ENCODE data around the gene TLR8.
"Not testable (repeated sequence)": the region's sequence is repeated elsewhere in the genome, so short reads cannot be mapped to it uniquely, and the experiment has no call there.

The TLR8 gene

GRCh38 chrX:12929701-12930100, 23.3 kb downstream of the TLR8 start:
- no peak for DNase-seq (ENCODE audit: low spot score)
- TF ChIP-seq CTCF (IDR thresholded peaks at IDR 0.05; ENCODE audit: extremely low read depth, missing control alignments): no peak

GRCh38 chrX:12930150-12930549, 23.7 kb downstream of the TLR8 start:
- no peak for DNase-seq (ENCODE audit: low spot score)
- no peak for TF ChIP-seq CTCF (IDR thresholded peaks at IDR 0.05; ENCODE audit: extremely low read depth, missing control alignments)

- no peak for DNase-seq (ENCODE audit: low spot score)
- no peak for TF ChIP-seq CTCF (IDR thresholded peaks at IDR 0.05; ENCODE audit: extremely low read depth, missing control alignments)
Measured at GRCh38 chrX:12932244-12932643, 25.8 kb downstream of the TLR8 start.

- no peak for DNase-seq (ENCODE audit: low spot score)
Measured at GRCh38 chrX:12934850-12935249, 28.4 kb downstream of the TLR8 start.

GRCh38 chrX:12936947-12937346, 30.5 kb downstream of the TLR8 start:
- no peak for DNase-seq (ENCODE audit: low spot score)
- no peak for TF ChIP-seq CTCF (IDR thresholded peaks at IDR 0.05; ENCODE audit: extremely low read depth, missing control alignments)

More at GRCh38 chrX:12934850-12935249, 28.4 kb downstream of the TLR8 start:
- TF ChIP-seq CTCF (IDR thresholded peaks at IDR 0.05; ENCODE audit: extremely low read depth, missing control alignments): no peak

- DNase-seq (ENCODE audit: low spot score): not testable (repeated sequence)
Measured at GRCh38 chrX:12940471-12940870, 34.1 kb downstream of the TLR8 start.

GRCh38 chrX:12943592-12943991, 37.2 kb downstream of the TLR8 start:
- not testable (repeated sequence) for DNase-seq (ENCODE audit: low spot score)

- not testable (repeated sequence) for DNase-seq (ENCODE audit: low spot score)
Measured at GRCh38 chrX:12944452-12944851, 38.0 kb downstream of the TLR8 start.

- no peak for DNase-seq (ENCODE audit: low spot score)
- no peak for TF ChIP-seq CTCF (IDR thresholded peaks at IDR 0.05; ENCODE audit: extremely low read depth, missing control alignments)
Measured at GRCh38 chrX:12945494-12945893, 39.1 kb downstream of the TLR8 start.

Data from GM20000 (cell line).